ENCODE results near the gene SPPL3. TPM values are rescaled to one million over a fixed set of nuclear protein-coding genes. Genes with fewer than 3 reads are reported as not detected.

SPPL3 gene
- total and polyA plus RNA-seq, 2 experiments from 2014 or later: 10.9 to 27.8 TPM

DNA sequence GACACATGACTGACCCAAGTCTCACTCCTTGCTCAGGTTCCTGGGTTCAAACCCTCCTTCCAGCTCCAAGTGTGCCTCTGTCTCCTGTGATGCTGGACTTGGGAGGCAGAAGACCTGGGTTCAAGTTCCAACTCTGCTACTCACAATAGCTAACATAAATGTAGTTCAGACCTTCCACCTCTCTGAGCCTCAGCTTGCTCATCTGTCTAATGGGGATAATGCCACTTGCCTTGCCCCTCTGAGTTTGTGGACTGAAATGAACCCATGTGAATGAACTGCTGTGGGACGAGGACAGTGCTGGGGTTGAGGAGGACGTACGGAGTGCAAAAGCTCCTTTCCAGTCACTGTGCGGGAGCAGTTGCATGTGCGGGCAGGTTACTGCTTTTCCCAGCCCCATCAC lies 137.6 kb downstream of the SPPL3 start:
- Mint-ChIP-seq H3K4me3 (no peak overlapping the region), H3K36me3 (ENCODE audit: low read depth) (peaks cover 51% of the 10 kb centered on the region), H3K27me3 (ENCODE audit: insufficient read depth, low read depth, poor library complexity) (peaks cover 6% of the 10 kb centered on the region), H3K27ac (no peak overlapping the region), H3K9me3 (no peaks in the 10 kb centered on the region), H3K4me1 (peaks cover 4% of the 10 kb centered on the region; the same call in 1 of the 3 replicates)
- Histone ChIP-seq H3K79me2 (replicated peaks; ENCODE audit: insufficient read depth) (no peaks in the 10 kb centered on the region), H3K4me3 (no peak overlapping the region), H3K36me3 (ENCODE audit: insufficient read depth) (peaks cover 3% of the 10 kb centered on the region; the same call in 1 of the 2 replicates), H2AFZ (no peak overlapping the region), H4K20me1 (replicated peaks; ENCODE audit: insufficient read depth) (no peaks in the 10 kb centered on the region), H3K27me3 (ENCODE audit: insufficient read depth) (no peaks in the 10 kb centered on the region), H3K9me2 (ENCODE audit: insufficient read depth) (no peaks in the 10 kb centered on the region), H3K4me1 (ENCODE audit: insufficient read depth) (no peaks in the 10 kb centered on the region), H3K4me2 (no peak overlapping the region), H3K27ac (ENCODE audit: low read depth) (no peak overlapping the region), H3F3A (replicated peaks; ENCODE audit: low read depth) (no peaks in the 10 kb centered on the region)
- no peak for ATAC-seq
- DNase-seq (ENCODE audit: low spot score): no peak
- no peak for TF ChIP-seq JUNB (IDR thresholded peaks at IDR 0.05; ENCODE audit: unreplicated experiment)
- no peak for TF ChIP-seq CREB1 (CRISPR knock-in tag; IDR thresholded peaks at IDR 0.05; ENCODE audit: low read depth)
- TF ChIP-seq STAT1 (IDR thresholded peaks at IDR 0.05; ENCODE audit: unreplicated experiment): no peak
- TF ChIP-seq ETS1 (IDR thresholded peaks at IDR 0.05): no peak
- TF ChIP-seq ZNF462 (CRISPR knock-in tag; IDR thresholded peaks at IDR 0.05): no peak
- no peak for TF ChIP-seq EZH2phosphoT487 (IDR thresholded peaks at IDR 0.05; ENCODE audit: unreplicated experiment)
- TF ChIP-seq ZNF331 (CRISPR knock-in tag; IDR thresholded peaks at IDR 0.05; ENCODE audit: low read depth): no peak
- TF ChIP-seq EZH2 (IDR thresholded peaks at IDR 0.05; ENCODE audit: low read depth, unreplicated experiment): no peak

Measured in GM23338 (cell line).